HG03103 (cell line): ENCODE measurements around the gene APOBEC3F.
"Not testable (repeated sequence)": the region's sequence is repeated elsewhere in the genome, so short reads cannot be mapped to it uniquely, and the experiment has no call there.

Experiments
- ATAC-seq: cut with Tn5 transposase; IDR thresholded peaks from one replicate; pipeline ENCODE4 v1.9.1; 2021; ENCODE audit warnings: low read depth; ENCODE audit not compliant: unreplicated experiment

Gene APOBEC3F

GRCh38 chr22:39040538-39041296, at the start of gene APOBEC3F:
APOBEC3F (plus strand) TSS chr22:39040864; CDS start chr22:39040961, 97 bp downstream.
- ATAC-seq = not testable (repeated sequence)

- not testable (repeated sequence) for ATAC-seq
Measured at GRCh38 chr22:38992871-38993371, 47.7 kb upstream of the APOBEC3F start.

GRCh38 chr22:38996105-38996504, 44.6 kb upstream of the APOBEC3F start:
- no peak for ATAC-seq

- ATAC-seq = no peak
Measured at GRCh38 chr22:38997518-38997917, 43.1 kb upstream of the APOBEC3F start.

GRCh38 chr22:39003165-39003638, 37.5 kb upstream of the APOBEC3F start:
- no peak for ATAC-seq

- ATAC-seq = no peak
Measured at GRCh38 chr22:39007177-39007576, 33.5 kb upstream of the APOBEC3F start.

GRCh38 chr22:39008271-39008850, 32.3 kb upstream of the APOBEC3F start:
- not testable (repeated sequence) for ATAC-seq

- no peak for ATAC-seq
Measured at GRCh38 chr22:39010946-39011345, 29.7 kb upstream of the APOBEC3F start.

- no peak for ATAC-seq
Measured at GRCh38 chr22:39012533-39013511, 27.8 kb upstream of the APOBEC3F start.

GRCh38 chr22:39013561-39013941, 27.1 kb upstream of the APOBEC3F start:
- not testable (repeated sequence) for ATAC-seq

- ATAC-seq = peak; percentile 83
Measured at GRCh38 chr22:39013942-39014722, 26.5 kb upstream of the APOBEC3F start, which contains the start of gene APOBEC3C. APOBEC3C (plus strand) TSS chr22:39014257; CDS start chr22:39014363, 106 bp downstream.

- ATAC-seq = not testable (repeated sequence)
Measured at GRCh38 chr22:39014723-39015121, 25.9 kb upstream of the APOBEC3F start.

- ATAC-seq = no peak
Measured at GRCh38 chr22:39016592-39016991, 24.1 kb upstream of the APOBEC3F start.

GRCh38 chr22:39017596-39018365, 22.9 kb upstream of the APOBEC3F start:
- ATAC-seq = no peak

- not testable (repeated sequence) for ATAC-seq
Measured at GRCh38 chr22:39020021-39020651, 20.5 kb upstream of the APOBEC3F start.

- ATAC-seq = no peak
Measured at GRCh38 chr22:39021552-39022250, 19.0 kb upstream of the APOBEC3F start.

- ATAC-seq = no peak
Measured at GRCh38 chr22:39024519-39025308, 15.9 kb upstream of the APOBEC3F start.
